ENCODE measurements around the gene ASS1. TPM values are rescaled to one million over a fixed set of nuclear protein-coding genes. Genes with fewer than 3 reads are reported as not detected.

Gene ASS1
- total and polyA plus RNA-seq, 9 donors, result 63.4 to 238 (median 87.0) TPM

DNA sequence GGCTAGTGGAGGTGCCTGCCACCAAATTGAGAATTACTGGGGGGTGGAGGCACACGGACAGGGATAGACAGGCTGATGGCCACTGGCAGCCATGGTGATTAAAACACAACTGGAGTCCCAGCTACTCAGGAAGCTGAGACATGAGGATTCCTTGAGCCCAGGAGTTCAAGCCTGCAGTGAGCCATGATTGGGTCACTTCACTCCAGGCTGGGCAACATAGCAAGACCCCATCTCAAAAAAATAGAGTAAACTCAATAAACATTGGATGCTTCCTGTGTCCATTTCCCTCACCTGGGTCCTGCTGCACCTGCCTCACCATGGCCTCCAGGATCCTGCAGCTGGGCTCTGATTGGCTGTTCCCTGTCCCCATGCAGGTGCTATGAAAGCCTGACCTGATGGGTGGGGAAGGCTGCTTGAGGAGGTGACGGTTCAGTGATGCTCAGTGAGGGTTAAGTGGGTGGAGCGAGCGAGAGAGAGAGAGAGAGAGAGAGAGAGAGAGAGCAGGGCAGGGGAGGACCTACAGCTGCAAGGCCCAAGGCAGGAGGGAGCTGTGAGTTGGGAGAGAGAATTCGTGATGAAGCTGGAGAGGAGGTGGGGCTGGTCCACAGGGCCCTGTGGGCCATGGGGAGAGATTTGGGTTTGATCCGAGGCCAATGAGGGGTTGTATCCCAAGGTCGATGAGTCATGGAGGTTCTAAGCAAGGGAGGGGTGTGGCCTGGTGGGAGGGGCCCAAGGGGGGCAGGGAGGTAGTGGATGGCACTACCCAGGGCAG is 97.9 kb downstream of the ASS1 start:
- no peaks in the 10 kb centered on the region for H3K9me3 ChIP-seq
- DNase-seq, result no peak
- H3K27me3 ChIP-seq, result no peaks in the 10 kb centered on the region
- WGBS, 3 donors, result 42 to 45% (median 45%) methylated on average over 7 of the region's 7 CpGs
- TF ChIP-seq POLR2A (IDR thresholded peaks at IDR 0.05) (no peak), EP300 (IDR thresholded peaks at IDR 0.05) (no peak)
- TF ChIP-seq, protein P1, sequence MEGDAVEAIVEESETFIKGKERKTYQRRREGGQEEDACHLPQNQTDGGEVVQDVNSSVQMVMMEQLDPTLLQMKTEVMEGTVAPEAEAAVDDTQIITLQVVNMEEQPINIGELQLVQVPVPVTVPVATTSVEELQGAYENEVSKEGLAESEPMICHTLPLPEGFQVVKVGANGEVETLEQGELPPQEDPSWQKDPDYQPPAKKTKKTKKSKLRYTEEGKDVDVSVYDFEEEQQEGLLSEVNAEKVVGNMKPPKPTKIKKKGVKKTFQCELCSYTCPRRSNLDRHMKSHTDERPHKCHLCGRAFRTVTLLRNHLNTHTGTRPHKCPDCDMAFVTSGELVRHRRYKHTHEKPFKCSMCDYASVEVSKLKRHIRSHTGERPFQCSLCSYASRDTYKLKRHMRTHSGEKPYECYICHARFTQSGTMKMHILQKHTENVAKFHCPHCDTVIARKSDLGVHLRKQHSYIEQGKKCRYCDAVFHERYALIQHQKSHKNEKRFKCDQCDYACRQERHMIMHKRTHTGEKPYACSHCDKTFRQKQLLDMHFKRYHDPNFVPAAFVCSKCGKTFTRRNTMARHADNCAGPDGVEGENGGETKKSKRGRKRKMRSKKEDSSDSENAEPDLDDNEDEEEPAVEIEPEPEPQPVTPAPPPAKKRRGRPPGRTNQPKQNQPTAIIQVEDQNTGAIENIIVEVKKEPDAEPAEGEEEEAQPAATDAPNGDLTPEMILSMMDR (IDR thresholded peaks at IDR 0.05), result no peak
- no peak overlapping the region for H3K27ac ChIP-seq
- no peaks in the 10 kb centered on the region for H3K36me3 ChIP-seq
- no peak overlapping the region for H3K4me3 ChIP-seq
- intact Hi-C loops (cut with DNase I), result no loop called here
- no peaks in the 10 kb centered on the region for H3K4me1 ChIP-seq (ENCODE audit: insufficient read depth)

DNA sequence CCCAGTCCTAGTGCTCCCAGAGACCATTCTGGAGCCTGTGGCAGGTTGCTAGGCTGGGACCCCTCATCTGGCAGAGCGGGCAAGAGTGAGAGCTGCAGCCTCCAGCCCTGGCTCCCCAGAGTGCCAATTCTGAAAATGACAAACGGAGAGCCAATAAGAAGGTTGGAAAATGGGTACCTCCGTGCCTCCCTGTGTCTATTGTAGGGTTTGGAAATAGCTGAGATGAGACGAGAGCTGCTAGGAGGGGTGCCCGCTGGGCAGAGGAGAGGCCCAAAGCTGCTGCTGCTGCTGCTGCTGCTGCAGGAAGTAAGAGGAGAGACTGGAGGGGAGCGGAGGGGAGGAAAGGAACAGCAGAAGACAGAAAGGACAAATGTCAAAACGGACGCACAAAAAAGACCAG is 98.6 kb downstream of the ASS1 start:
- no peaks in the 10 kb centered on the region for H3K36me3 ChIP-seq
- no peaks in the 10 kb centered on the region for H3K27me3 ChIP-seq
- DNase-seq, result no peak
- WGBS, 3 donors, result 78 to 79% (median 79%) methylated on average over 8 of the region's 8 CpGs
- H3K4me1 ChIP-seq (ENCODE audit: insufficient read depth), result no peaks in the 10 kb centered on the region
- H3K4me3 ChIP-seq, result no peak overlapping the region
- TF ChIP-seq, protein P1 (IDR thresholded peaks at IDR 0.05), result no peak
- TF ChIP-seq EP300 (IDR thresholded peaks at IDR 0.05) (no peak), POLR2A (IDR thresholded peaks at IDR 0.05) (no peak)
- H3K27ac ChIP-seq, result no peak overlapping the region
- no peaks in the 10 kb centered on the region for H3K9me3 ChIP-seq
- intact Hi-C loops (cut with DNase I), result no loop called here

DNA sequence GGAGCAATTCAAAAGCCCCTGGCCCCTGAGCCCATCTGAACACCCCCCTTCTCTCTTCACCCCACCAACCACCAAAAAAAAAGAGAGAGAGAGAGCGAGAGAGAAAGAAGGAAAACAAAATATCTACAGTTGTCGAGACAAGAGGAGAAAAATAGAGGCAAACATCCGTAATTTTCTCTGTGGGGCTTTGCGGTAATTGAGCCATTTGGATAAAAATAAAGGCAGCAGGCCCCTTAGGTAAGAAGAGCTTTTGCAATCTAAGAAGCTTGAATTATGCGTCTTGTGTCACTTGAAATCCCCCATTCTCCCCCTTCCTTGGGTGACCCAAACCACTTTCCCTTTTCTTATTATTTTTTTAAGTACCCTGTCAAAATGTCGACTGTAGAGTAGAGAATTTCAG is 99.1 kb downstream of the ASS1 start:
- Histone ChIP-seq H3K4me1 (ENCODE audit: insufficient read depth) (no peaks in the 10 kb centered on the region), H3K36me3 (no peaks in the 10 kb centered on the region), H3K27me3 (no peaks in the 10 kb centered on the region), H3K9me3 (no peaks in the 10 kb centered on the region), H3K4me3 (no peak overlapping the region), H3K27ac (no peak overlapping the region)
- intact Hi-C loops (cut with DNase I), result no loop called here
- no peak for DNase-seq
- 70 to 80% (median 73%) methylated on average over 6 of the region's 6 CpGs for WGBS, 3 donors
- TF ChIP-seq POLR2A (IDR thresholded peaks at IDR 0.05) (no peak), EP300 (IDR thresholded peaks at IDR 0.05) (no peak)
- TF ChIP-seq, protein P1 (IDR thresholded peaks at IDR 0.05), result no peak

DNA sequence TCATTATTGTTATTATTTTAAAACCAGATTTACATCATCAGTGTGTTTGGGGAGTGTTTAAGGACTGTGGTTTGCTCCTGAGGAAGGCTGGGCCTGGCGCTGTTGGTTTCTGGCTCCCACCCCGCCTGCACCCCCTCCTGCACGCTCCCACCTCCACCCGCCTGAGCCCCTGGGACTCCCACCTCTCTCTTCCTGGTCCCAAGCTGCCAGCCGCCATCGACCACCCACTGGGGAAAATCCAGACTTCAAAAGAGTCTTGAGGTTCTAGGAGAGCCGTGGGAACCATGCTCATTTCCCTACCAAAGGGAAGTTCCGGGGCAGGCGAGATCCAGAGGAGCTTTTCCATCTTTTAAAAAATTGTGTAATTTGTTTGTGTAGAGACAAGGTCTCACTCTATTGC is 99.6 kb downstream of the ASS1 start:
- 61 to 66% (median 62%) methylated on average over 9 of the region's 9 CpGs for WGBS, 3 donors
- Histone ChIP-seq H3K27me3 (no peaks in the 10 kb centered on the region), H3K4me1 (ENCODE audit: insufficient read depth) (no peaks in the 10 kb centered on the region), H3K9me3 (no peaks in the 10 kb centered on the region), H3K27ac (no peak overlapping the region), H3K36me3 (no peaks in the 10 kb centered on the region), H3K4me3 (no peak overlapping the region)
- intact Hi-C loops (cut with DNase I), result no loop called here
- DNase-seq, result no peak
- TF ChIP-seq, protein P1 (IDR thresholded peaks at IDR 0.05), result no peak
- TF ChIP-seq EP300 (IDR thresholded peaks at IDR 0.05) (no peak), POLR2A (IDR thresholded peaks at IDR 0.05) (no peak)
